GM12878 (cell line): Measurements from ENCODE around the gene DPH6. TPM values are rescaled to one million over a fixed set of nuclear protein-coding genes. Genes with fewer than 3 reads are reported as not detected.

Experiments
- microRNA-seq: library from miRNA; unstranded; fragments of <30 nt; microRNA quantifications from one replicate; pipeline ENCODE4, GENCODE V29; 2018
- polyA plus RNA-seq, 11 experiments: library from polyadenylated mRNA; depleted of rRNA in 4 of 11; unstranded in 6 of 11; stranded (reverse) in 5 of 11; fragments of >200 nt; fragmentation: Nextera tagmentation in 4 of 11; fragmentation: Illumina TruSeq in 1 of 11; extraction: Ambion mirVana in 4 of 11; extraction: Trizol in 1 of 11; gene quantifications; 1 replicate in 1 of 11; 2 replicates in 10 of 11; pipeline versions ENCODE4 v1.2.1 to v1.2.3, GENCODE V29; 2011 to 2016; ENCODE audit warnings: inconsistent platforms in 2 of 11, missing spikeins in 2 of 11, low read depth in 1 of 11
- small RNA-seq: library from RNA; depleted of rRNA; stranded (forward); fragments of <200 nt; gene quantifications from one replicate; pipeline ENCODE3, GENCODE V24; 2014
- total RNA-seq, 4 experiments: library from RNA; depleted of rRNA in 3 of 4; stranded (reverse); fragments of >200 nt in 3 of 4; fragmentation: Illumina TruSeq in 1 of 4; extraction: Trizol in 1 of 4; gene quantifications; 2 replicates each; pipeline versions ENCODE4 v1.2.1 to v1.2.3, GENCODE V29; 2013 to 2021

The DPH6 gene
- total and polyA plus RNA-seq, 10 of the 15 experiments (the other 5 are each of a cell fraction or from before 2014, with no cell fraction given) = 9.0 to 68.5 (median 17.1) TPM

Small RNA genes within 50 kb of the gene (microRNA-seq; reads per million reads assigned to microRNA genes)
- not detected for gene MIR3942

Small RNA genes within 50 kb of the gene (small RNA-seq; reads per million reads assigned to genes)
- gene AC019288.1 (not detected), gene MIR3942 (1.6 reads per million, percentile 51 among the genes with 10 or more reads in this experiment)
